HG03521 (cell line): ENCODE data around the gene GPI.
"Not testable (repeated sequence)": the region's sequence is repeated elsewhere in the genome, so short reads cannot be mapped to it uniquely, and the experiment has no call there.

Experiments
- ATAC-seq: cut with Tn5 transposase; IDR thresholded peaks from one replicate; pipeline ENCODE4 v1.9.1; 2021; ENCODE audit warnings: mild to moderate bottlenecking, moderate library complexity; ENCODE audit not compliant: unreplicated experiment

Gene GPI

GRCh38 chr19:34364830-34365462, at the start of gene GPI:
TSS of gene GPI (plus strand) at chr19:34365196. CDS start at chr19:34365267, 71 bp downstream.
- ATAC-seq: peak; percentile 76

- ATAC-seq: no peak
Measured at GRCh38 chr19:34316247-34316646, 48.7 kb upstream of the GPI start.

- no peak for ATAC-seq
Measured at GRCh38 chr19:34316741-34317301, 48.2 kb upstream of the GPI start.

- ATAC-seq: no peak
Measured at GRCh38 chr19:34317311-34317927, 47.6 kb upstream of the GPI start.

GRCh38 chr19:34319230-34319585, 45.8 kb upstream of the GPI start:
- ATAC-seq: no peak

- ATAC-seq: no peak
Measured at GRCh38 chr19:34319785-34320184, 45.2 kb upstream of the GPI start.

- ATAC-seq: no peak
Measured at GRCh38 chr19:34320277-34320676, 44.7 kb upstream of the GPI start.

GRCh38 chr19:34321735-34322134, 43.3 kb upstream of the GPI start:
- no peak for ATAC-seq

- no peak for ATAC-seq
Measured at GRCh38 chr19:34323433-34324204, 41.4 kb upstream of the GPI start.

- ATAC-seq: no peak
Measured at GRCh38 chr19:34324320-34324719, 40.7 kb upstream of the GPI start.

- no peak for ATAC-seq
Measured at GRCh38 chr19:34325181-34325580, 39.8 kb upstream of the GPI start.

GRCh38 chr19:34325981-34326787, 38.8 kb upstream of the GPI start:
- ATAC-seq: no peak

GRCh38 chr19:34327851-34328250, 37.1 kb upstream of the GPI start:
- ATAC-seq: no peak

- no peak for ATAC-seq
Measured at GRCh38 chr19:34328982-34329381, 36.0 kb upstream of the GPI start.

- no peak for ATAC-seq
Measured at GRCh38 chr19:34330116-34330515, 34.9 kb upstream of the GPI start.

- not testable (repeated sequence) for ATAC-seq
Measured at GRCh38 chr19:34330596-34330995, 34.4 kb upstream of the GPI start.

GRCh38 chr19:34331596-34331995, 33.4 kb upstream of the GPI start:
- ATAC-seq: not testable (repeated sequence)

GRCh38 chr19:34332027-34332760, 32.8 kb upstream of the GPI start:
- ATAC-seq: no peak

GRCh38 chr19:34335914-34336313, 29.1 kb upstream of the GPI start:
- no peak for ATAC-seq

- no peak for ATAC-seq
Measured at GRCh38 chr19:34336781-34337271, 28.2 kb upstream of the GPI start.
